SH-SY5Y (cell line): ENCODE data around the gene CAV2.

Experiments used
- GATA2 ChIP-seq: IDR thresholded peaks from 2 replicates; pipeline ENCODE4 v1.6.1; 2011; ENCODE audit warnings: mild to moderate bottlenecking, low read depth, low read length
- GATA3 ChIP-seq: IDR thresholded peaks from 2 replicates; pipeline ENCODE4 v1.6.1; 2011; ENCODE audit warnings: low read depth, mild to moderate bottlenecking, low read length, moderate library complexity

CAV2 gene

DNA sequence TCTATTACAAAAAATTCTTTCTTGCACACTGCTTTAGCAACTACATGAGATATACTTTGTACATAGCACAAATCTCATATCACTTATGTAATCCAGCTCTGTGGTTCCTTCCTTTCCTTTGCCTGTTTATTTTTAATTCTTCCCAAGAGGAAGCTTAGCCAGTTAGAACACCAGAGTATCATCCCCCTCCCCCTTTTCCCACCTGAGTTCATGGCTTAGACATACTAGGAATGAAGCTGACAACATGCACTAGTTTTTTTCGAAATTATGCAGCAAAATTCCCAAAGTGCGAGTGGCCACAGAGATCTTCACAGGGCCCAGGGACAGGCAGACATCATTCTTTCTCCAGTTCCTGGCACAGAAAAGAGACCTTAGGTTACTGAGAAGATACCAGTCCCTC is 43.1 kb downstream of the CAV2 start:
- no peak for TF ChIP-seq GATA2
- TF ChIP-seq GATA3 = no peak

DNA sequence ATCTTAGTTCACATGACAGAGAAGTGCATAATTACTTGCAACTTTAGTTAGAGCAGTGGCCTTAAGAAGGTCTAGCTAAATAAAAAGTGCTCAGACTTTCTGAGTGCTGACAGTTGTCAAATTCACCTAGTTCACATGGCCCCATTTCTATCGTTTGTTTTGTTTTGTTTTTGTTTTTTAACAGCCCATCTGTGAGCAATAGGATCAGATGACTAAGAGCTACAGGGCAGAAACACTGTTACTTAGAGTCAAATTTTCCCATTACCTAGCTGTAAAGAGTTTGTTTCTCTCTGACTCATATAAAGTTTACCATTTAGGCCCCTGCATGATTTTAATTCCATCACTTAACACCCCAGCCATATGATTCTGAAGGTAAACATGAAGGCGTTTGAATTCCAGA is 44.1 kb downstream of the CAV2 start:
- no peak for TF ChIP-seq GATA2
- no peak for TF ChIP-seq GATA3

DNA sequence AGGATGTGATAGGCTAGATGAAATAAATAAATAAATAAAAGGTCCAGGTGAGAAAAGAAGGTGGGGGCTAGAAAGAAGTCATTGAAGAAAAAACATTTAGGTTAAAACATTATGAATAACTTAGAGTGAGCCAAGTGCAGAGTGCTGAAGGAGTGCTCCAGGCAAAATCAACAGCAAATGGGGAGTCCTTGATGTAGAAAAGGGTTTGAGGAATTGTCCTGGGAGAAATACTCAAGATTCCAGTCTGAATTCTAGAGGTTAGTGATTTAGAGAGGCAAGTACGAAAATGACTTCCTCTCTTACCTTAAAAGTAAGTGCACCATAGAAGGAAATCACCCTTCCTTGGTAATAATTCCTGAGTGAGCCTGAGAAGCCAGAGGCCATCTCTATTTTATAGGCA is 44.9 kb downstream of the CAV2 start:
- TF ChIP-seq GATA3 = no peak
- no peak for TF ChIP-seq GATA2

DNA sequence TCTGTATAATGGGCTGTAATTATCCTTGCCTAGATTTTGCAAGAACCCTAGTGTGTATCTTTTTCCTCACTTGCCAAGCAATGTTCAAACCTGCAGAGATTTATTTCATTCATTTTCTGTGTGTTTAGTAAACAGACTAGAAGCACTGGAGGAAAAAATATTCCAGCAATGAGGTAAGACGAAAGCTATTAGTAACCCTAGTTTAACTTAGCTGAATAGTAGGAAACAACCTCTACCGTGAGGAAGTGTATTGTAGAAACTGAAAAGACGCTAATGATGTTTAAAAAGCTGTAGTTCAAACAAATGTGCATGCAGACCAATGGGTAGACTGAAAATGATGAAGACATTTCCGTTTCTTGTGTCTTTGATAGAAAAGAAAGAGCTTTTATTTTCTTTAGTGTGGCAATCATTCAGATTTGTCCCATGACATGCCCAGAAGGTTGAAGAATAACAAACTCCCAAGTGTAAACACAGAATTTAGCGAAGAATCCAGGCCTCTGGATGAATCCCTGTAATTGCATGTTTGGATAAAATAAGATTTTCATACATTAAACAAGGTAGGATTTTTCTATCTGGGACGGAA is 46.0 kb downstream of the CAV2 start:
- TF ChIP-seq GATA2 (no peak), GATA3 (no peak)

DNA sequence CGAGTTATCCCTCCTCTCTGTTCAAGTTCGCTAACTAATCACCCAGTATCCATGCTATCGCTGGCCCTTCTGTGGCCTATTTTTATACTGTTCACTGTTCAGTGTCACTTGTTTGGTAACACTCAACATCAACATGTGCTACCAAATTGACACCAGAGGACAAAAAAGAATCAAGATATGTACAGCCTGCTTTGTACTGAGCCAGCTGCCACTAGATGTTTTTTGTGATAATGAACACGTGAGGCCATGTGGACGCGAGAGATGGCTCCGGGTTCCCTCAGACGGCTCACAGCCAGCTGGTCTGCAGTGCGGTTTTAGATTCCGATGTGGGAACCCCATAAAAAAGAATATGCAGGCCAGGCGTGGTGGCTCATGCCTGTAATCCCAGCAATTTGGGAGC is 46.5 kb downstream of the CAV2 start:
- TF ChIP-seq GATA3 (no peak; the same call in none of the 2 replicates), GATA2 (peak; percentile 80)

DNA sequence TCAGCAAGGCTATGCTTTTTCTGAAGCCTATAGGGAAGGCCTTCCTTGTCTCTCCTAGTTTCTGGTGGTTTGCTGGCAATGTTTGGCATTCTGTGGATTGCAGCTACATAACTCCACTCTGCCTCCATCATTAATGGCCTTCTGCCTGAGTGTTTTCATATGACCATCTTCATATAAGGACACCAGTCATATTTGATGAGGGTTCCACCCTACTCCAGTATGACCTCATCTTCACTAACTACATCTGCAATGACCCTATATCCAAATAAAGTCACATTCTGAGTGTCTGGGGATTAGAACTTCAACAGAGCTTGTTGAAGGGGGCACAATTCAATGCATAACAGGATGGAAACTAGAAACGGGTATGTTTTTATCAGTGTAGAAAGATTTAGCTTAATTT is 47.4 kb downstream of the CAV2 start:
- TF ChIP-seq GATA3 (no peak), GATA2 (no peak)

DNA sequence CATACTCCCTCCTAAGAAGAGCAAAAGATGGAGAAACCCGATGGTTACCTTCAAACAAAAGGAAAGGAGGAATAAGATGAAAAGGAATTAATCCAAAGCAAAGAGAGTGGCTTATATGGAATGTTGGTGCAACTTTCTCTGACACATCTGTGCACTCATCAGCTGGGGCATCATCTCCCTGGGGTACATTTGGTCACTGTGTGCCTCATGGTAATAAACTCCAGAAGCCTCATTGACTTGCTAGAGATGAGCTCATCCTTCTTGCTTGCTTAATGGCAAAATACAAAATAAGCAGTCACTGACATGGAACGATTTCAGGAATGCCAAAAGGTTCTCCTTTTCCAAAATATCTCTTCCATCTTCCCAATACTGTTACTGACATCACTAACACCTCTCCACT is 47.8 kb downstream of the CAV2 start:
- TF ChIP-seq GATA3 (no peak), GATA2 (no peak)

DNA sequence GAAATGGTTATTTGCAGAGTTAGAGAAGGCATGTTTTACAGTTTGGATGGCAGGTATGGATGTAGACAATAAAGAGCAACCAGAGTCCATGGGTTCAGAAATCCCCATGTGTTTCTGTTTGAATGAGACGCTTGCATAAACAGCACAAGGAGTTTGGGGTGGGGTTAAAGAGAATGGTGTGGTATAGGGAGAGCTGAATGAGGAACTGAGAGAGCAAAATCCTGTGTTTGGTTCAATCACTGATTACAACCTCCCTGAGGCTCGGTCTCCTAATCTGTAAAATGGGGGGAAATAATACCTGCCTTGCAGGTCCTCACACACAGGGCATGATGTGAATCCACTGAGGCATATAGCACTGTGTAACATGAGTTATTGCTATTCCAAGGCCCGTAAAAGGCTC is 49.0 kb downstream of the CAV2 start:
- TF ChIP-seq GATA3 (no peak), GATA2 (no peak)

DNA sequence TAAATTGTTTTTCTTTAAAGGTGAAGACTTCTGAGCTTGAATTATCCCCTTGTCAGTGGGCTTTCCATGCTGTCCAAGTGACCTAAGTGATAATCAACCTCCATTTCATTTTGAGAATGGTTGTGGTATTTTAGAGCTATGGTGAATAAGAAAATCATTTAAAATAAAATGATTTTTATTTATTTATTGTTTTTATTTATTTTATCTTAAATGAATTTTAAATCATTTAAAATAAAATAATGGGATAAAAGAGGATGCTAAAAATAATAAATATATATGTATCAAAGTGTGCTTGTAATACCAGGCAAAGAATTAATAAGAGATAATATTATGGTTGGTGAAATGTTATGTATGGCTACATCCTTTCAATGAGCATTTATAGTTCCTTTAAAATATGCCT is 49.8 kb downstream of the CAV2 start:
- TF ChIP-seq GATA3 (no peak), GATA2 (no peak)

DNA sequence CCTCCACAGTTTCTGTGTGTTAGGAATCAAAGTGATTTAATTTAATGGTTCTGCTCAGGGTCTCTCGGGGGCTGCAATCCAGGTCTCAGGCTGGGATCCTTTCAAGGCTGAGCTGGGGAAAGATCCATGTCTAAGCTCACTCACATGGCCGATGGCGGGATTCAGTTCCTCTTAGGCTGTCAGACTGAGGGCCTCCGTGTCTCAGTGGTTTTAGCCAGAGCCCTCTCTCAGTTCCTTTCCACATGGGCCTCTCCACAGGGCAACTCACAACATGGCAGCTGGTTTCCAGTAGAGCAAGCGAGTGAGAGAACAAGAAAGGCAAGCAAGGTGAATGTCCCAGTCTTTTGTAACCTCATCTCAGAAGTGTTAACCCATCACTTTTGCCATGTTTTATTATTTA is 52.2 kb downstream of the CAV2 start:
- TF ChIP-seq GATA2 = no peak
- TF ChIP-seq GATA3 = no peak

DNA sequence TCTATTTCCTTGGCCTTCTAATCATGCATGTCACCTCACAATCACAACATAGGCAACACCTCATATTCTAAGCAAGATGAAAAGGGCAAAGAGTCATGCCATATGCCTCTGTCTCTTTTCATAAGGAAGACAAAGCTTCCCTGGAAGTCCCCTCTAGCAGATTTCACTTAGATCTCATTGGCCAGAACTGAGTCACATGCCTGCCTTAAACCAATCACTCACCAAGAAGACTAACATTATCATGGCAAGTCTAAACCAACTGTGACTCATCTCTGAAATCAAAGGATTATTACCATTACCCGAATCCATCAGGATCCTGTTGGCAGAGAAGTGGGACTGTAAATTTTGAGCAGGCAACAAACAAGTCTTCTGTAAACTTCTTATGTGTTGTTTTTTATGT is 53.1 kb downstream of the CAV2 start:
- TF ChIP-seq GATA2 = no peak
- no peak for TF ChIP-seq GATA3

DNA sequence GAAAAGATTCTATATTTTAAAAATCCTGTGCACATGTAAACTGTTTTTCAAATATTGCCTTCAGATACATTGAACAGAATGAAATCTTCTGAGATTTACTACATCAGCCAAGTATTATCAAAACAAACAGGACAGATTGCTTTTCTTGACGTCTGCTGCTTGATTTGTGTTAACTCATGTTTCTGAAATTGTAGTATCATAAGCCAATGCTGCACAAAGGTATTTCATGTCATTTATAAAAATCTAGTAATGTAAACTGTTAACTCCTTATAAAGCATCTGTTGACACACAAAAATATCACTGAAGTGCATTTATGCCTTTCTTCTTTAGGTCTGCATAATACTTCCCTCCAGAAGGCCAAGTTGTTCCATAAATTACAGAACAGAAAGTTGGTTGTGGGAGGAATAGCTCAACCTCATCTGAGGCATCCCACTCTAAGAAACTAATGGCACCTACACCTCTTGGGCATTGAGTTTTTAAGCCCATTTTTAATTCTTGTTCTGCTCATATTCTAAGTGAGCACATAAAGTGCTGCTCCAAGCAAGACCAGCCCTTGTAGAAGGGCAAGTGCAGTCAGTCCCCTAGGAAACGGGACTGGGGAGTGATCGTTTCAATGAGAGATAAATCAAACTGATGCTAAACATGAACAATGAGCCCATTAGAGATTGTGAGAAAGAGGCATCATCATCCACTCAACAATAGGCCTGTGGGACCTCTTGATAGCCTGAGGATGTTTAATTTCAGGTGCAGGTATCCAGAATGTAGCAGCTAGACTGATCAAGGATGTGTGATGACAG is 53.8 kb downstream of the CAV2 start:
- no peak for TF ChIP-seq GATA3
- TF ChIP-seq GATA2 = no peak

DNA sequence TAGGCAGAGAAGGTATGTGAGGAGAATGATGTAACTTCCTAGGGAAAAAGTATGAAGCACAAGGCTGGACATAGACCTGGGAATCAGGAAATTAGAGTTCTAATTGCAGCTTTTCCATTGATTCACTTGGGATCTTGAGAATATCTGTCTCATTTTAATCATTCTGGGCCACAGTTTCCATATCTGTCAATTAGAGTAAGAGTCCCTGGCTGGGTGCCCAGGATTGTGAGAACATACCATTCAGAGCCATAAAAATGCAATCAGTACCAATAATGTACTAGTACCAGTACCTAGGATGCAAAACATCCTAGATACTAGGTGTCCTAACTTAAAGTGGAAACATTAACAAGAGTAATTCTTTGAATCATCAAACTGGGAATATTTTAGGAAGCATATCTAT is 54.9 kb downstream of the CAV2 start:
- no peak for TF ChIP-seq GATA3
- TF ChIP-seq GATA2 = no peak

DNA sequence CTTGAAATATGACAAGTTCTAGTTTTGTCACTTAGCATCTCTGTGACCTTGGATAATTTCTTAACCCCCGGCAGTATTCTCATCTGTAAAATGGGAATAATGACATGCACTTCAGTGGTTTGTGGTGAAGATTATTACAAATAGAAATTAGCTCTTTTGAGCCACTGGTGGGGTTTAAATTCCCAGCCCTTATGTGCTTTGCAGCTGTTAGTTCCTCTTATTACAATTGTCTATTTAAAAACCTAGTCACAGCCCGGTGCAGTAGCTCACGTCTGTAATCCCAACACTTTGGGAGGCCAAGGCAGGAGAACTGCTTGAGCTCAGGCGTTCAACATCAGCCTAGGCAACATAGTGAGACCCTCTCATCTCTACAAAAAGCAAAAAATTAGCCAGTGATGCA is 55.4 kb downstream of the CAV2 start:
- TF ChIP-seq GATA2 (no peak), GATA3 (no peak)

DNA sequence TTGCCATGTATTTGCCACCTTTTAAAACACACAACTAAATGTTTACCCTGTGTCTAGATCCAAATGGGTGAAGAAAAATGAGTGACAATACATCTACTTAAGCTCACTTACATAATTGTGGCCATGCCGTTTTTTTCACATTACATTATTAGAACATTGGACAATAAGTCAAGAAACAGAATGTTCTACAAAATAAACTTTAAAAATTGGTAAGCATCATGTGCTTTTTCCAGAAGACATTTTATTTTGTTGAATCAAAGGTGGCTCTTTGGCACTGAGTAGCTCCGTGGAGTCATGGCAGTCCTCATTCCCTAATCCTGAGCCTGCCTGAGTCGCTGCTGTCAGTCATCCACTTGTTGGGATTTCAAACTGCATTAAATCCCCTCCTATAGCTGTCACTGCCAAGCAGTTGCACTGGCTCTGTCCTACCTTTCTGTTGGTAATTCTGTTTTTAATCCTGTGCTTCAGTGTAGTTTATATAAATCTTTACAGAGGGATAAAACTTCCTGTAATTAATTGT is 57.6 kb downstream of the CAV2 start:
- TF ChIP-seq GATA3 (no peak), GATA2 (no peak)

DNA sequence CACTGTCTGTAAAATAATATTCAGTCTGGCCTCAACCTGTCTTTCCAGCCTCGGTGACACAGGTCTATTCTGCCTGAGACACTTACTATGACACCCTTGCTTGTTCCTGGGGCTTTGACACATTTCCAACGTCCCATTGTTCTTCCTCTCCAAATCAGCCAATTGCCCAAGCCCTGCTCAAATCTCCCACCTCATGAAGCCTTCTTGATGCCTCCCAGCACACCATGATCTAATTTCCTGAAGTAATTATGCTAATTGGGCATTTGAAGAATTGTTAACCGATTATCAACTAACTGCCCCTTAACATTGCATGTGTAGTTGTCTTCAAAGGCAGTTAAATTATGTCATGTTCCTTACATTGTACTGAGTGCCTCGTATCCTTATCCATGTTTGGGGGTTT is 58.4 kb downstream of the CAV2 start:
- TF ChIP-seq GATA2 = no peak
- TF ChIP-seq GATA3 = no peak
